CD4-positive, alpha-beta T cell treated with Interleukin-1 beta for 1 hour (primary cell): Measurements from ENCODE around the gene USHBP1.

Experiments
- DNase-seq, 2 donors: peaks; one replicate each; pipeline ENCODE4 v3.0.0-alpha.2; 2020 to 2022

Gene USHBP1

GRCh38 chr19:17240062-17240752 is 24.3 kb downstream of the USHBP1 start:
- no peak for DNase-seq

- no peak for DNase-seq
Observed at GRCh38 chr19:17237747-17238706, 26.5 kb downstream of the USHBP1 start.

DNA sequence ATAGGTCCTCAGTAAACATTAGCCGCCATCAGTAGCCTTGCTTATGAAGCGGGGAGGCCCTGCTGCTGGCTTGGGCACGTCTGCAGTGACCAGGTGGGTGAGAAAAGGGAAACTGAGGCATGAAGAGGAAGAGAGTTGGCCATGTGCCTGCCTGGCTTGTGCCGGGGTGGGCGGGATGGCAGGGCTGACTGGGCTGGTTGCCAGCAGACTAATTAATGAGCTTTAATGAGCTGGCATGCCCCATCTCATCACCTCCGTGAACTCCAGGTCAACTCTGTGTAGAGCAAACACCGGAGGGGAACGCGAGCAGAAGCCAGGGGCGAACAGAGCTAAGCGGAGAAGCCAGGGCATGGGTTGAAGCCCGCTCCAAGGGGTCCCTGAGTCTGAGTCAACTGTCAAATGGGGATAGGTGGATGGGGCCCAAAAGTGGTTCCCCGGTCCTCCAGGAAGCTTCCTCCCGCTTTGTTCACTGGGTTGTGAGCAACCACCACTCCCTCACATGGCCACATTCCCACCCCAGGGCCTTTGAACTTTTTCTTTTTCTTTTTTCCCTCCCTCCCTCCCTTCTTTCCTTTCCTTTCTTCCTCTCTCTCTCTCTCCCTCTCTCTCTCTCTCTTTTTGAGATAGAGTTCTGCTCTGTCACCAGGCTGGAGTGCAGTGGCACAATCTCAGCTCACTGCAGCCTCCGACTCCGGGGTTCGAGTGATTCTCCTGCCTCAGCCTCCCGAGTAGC is 27.6 kb downstream of the USHBP1 start:
- DNase-seq = no peak

DNA sequence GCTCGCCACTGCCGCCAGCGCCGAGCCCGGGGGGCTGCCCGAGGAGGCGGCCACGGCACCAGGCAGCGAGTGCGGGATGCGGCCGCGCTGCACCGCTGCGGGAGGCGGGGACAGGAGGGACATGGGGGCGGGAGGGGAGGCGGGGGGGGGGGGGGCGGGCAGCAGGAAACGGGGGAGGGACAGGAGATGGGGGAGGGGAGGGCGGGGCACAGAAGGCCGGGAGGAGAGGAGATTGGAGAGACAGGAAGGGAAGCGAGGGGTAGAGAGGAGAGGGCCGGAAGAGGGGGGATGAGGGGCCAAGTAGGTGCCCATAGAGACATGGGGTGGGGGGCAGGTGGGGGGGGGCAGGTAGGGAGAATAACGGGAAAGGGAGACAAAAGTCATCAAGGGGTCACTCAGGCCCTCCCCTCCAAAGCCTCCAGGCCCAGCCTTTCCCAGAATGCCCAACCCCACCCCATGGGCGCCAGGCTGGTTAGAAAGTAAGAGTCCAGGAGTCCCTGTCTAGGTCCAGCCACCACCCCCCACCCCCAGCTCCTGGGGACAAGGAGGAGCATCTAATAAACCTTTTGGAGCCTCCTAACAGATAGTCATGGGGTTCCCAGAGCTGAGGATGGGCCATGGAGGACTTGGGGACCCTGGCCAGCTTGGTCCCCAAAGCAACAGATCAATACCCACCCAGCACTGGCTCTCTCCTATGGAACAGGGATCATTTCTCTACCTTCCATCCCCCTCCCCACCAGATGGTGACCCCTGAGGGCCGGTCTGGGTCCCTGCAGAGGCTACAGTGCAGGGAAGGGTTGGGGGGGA is 28.4 kb downstream of the USHBP1 start:
- no peak for DNase-seq

DNA sequence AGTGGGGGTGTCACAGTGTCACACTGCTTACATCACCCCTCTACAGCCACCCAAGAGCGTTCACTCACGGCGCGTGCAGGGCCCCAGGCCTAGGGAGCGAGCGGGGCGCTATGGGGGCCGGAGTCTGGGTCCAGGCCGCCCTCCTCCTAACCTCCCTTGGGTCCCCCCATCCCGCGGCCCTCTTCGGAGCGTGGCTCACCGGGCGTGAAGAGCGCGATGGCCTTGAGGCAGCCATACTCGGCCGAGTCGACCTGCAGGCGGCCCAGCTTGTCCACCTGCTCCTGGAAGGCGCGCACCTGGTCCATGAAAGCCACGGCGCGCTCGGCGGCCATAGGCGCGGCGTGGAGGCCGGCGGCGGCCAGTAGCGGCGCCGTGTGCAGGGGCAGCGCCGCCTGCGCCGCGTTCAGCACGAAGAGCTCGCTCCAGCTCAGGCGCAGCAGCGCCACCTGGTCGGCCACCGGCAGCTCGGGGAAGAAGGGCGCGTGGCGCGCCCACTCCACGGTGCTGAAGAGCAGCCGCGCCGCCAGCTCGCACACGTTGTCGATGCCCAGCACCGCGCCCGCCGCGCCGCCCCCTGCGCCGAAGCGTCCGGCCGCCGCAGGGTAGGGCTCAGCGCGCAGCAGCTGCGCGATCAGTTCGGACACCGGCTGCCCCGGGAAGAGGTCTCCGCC is 29.1 kb downstream of the USHBP1 start:
- DNase-seq = peak; percentile 78

- DNase-seq = peak; percentile 44 to 63
Observed at GRCh38 chr19:17234911-17235299, 29.6 kb downstream of the USHBP1 start.

DNA sequence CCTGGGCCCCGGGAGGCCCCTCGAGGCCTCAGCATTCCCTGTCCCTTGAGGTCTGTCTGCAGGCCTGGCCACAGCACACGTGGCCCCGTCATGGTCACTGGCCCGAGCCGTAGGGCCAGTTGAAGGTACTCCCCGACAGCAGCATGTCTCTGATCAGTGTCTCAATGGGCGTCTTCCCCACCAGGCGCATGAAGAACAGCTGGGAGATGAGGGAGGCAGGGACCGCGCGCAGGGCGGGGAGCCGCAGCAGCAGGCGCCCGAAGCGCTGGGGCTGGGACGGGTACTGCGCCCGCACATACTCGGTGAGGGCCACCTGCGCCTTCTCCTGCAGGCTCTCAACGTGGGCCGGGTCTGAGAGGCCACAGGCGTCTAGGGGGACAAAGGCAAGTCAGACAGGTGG is 32.3 kb downstream of the USHBP1 start:
- DNase-seq = no peak

DNA sequence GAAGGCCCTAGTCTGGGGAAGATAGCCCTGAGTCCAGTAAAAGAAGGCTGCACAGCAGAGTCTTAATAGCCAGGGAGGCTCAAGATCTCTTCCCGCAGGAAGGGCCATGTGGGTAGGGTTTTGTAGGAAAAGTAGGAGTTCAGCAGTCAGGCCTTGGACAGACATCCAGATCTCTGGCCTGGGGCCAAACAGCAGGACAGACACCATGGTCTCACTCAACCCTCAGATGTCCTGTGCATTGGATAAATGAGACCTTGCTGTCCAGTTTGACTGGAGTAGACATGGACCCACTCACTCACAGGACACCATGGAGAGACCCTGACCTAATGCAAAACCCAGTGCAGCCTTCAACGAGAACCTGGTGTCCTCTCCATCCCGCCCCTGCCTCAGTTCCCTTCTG is 34.7 kb downstream of the USHBP1 start:
- no peak for DNase-seq

DNA sequence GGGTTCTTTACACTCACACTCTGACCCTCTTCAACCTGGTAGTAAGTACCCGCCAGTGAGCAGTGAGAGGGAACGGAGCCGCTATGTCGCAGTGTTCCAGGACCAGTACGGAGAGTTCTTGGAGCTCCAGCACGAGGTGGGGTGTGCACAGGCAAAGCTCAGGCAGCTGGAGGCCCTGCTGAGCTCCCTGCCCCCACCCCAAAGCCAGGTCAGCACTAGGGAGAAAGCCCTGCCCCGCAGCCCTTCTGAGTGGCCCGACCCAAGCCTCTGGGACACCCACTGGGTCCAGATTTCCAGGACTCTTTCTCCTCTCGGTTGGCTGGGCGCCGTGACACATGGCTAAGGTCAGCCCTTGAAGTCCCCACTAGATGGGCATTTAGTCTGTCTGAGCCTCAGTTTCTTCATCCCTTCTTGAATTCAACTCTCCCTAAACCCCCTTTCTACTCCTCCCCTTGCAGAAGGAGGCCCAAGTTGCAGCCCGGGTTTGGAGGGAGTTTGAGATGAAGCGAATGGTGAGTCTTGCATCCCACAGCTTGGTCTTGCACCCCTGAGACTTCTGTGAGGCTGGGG is 36.7 kb downstream of the USHBP1 start:
- DNase-seq = no peak

GRCh38 chr19:17226002-17226933 is 38.3 kb downstream of the USHBP1 start, which contains the start of gene OCEL1:
Gene OCEL1, plus strand, starts transcription at chr19:17226226. Its CDS starts 22 bp downstream, at chr19:17226248.
- DNase-seq = peak; percentile 95 to 97

- no peak for DNase-seq
Observed at GRCh38 chr19:17225053-17225452, 39.5 kb downstream of the USHBP1 start.

DNA sequence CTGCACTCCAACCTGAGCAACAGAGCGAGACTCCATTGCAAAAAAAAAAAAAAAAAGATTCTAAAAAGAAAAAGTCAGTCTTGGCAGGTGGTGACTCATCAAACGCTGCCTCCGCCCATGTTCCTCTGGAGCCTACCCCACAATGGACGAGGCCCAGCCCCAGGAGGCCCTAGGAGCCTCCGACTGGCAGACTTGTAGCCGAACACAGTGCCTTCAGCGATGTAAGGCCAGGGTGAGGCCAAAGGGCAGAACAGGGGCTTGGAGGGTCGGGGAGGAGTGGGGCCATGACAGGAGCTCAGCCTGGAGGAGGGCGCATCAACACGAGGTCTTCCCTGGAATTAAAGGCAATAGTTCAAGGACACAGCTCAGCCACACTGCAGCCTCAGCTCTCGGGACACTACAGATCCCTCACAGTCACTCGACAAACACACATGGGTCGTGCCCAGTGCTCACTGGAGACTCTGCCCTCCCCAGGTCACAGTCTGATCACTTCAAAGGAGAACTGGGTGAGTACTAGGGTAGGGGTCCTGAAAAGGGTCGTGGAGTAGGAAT is 44.3 kb downstream of the USHBP1 start:
- peak in 1 of 2 donors; percentile 36 for DNase-seq

GRCh38 chr19:17219286-17219685 is 45.3 kb downstream of the USHBP1 start:
- no peak for DNase-seq

DNA sequence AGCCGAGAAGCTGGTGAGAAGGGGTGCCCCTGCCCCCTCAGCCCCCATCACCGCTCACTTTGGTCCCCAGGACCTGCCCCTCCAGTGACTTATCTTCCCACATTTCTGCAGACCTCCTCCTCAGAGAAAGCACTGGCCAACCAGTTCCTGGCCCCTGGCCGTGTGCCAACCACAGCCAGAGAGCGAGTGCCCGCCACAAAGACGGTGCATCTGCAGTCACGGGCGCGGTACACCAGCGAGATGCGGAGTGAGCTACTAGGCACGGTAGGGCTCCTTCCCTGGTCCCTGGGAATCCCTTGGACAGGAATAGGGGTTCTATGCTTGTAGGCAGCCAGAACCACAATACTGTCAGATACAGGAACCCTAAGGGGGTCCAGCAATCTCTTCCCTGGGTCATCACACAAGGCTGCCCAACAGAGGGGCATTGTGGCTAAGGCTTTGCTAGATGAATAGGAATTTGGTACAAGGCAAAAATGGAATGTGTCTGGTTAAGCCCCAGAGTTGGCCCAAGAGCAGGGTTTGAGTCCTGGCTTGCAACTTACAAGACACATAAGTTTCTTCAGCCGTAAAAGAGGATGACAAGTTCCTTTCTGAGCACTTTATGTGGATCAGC is 48.4 kb downstream of the USHBP1 start:
- no peak for DNase-seq

GRCh38 chr19:17215127-17215971 is 49.2 kb downstream of the USHBP1 start, which contains the start of gene USE1:
Gene USE1, plus strand, starts transcription at chr19:17215357. Its CDS starts 49 bp downstream, at chr19:17215406.
- peak; percentile 90 to 91 for DNase-seq

GRCh38 chr19:17214508-17215126 is 49.9 kb downstream of the USHBP1 start:
- no peak for DNase-seq

- no peak for DNase-seq
Observed at GRCh38 chr19:17213334-17213733, 51.2 kb downstream of the USHBP1 start.
